ENCODE results near the gene UBE2H. TPM values are rescaled to one million over a fixed set of nuclear protein-coding genes. Genes with fewer than 3 reads are reported as not detected.
"Not testable (repeated sequence)": the region's sequence is repeated elsewhere in the genome, so short reads cannot be mapped to it uniquely, and the experiment has no call there.

Gene UBE2H
- total RNA-seq, 1 donor from 2014 or later: 41.1 TPM

GRCh38 chr7:129908181-129908580 lies 44.6 kb downstream of the UBE2H start:
- no peak for DNase-seq (ENCODE audit: low read depth in 2 of 2)

- DNase-seq (ENCODE audit: low read depth in 2 of 2): no peak
Observed at GRCh38 chr7:129907122-129907736, 45.5 kb downstream of the UBE2H start.

GRCh38 chr7:129906700-129907099 lies 46.1 kb downstream of the UBE2H start:
- DNase-seq (ENCODE audit: low read depth in 2 of 2): peak; percentile 60 to 65

GRCh38 chr7:129903935-129904334 lies 48.8 kb downstream of the UBE2H start:
- DNase-seq (ENCODE audit: low read depth in 2 of 2): no peak

- DNase-seq (ENCODE audit: low read depth in 2 of 2): no peak
Observed at GRCh38 chr7:129902788-129903422, 49.9 kb downstream of the UBE2H start.

- DNase-seq (ENCODE audit: low read depth in 2 of 2): no peak
Observed at GRCh38 chr7:129898502-129899160, 54.1 kb downstream of the UBE2H start.

GRCh38 chr7:129898007-129898406 lies 54.8 kb downstream of the UBE2H start:
- DNase-seq (ENCODE audit: low read depth in 2 of 2): no peak

- DNase-seq (ENCODE audit: low read depth in 2 of 2): peak in 1 of 2 donors; percentile 24
Observed at GRCh38 chr7:129896568-129897382, 56.0 kb downstream of the UBE2H start.

GRCh38 chr7:129894184-129894583 lies 58.6 kb downstream of the UBE2H start:
- DNase-seq (ENCODE audit: low read depth in 2 of 2): not testable (repeated sequence)

GRCh38 chr7:129890090-129890489 lies 62.7 kb downstream of the UBE2H start:
- no peak for DNase-seq (ENCODE audit: low read depth in 2 of 2)

- no peak for DNase-seq (ENCODE audit: low read depth in 2 of 2)
Observed at GRCh38 chr7:129889133-129889844, 63.5 kb downstream of the UBE2H start.

- no peak for DNase-seq (ENCODE audit: low read depth in 2 of 2)
Observed at GRCh38 chr7:129887865-129888264, 64.9 kb downstream of the UBE2H start.

GRCh38 chr7:129886818-129887186 lies 66.0 kb downstream of the UBE2H start:
- no peak for DNase-seq (ENCODE audit: low read depth in 2 of 2)

GRCh38 chr7:129886167-129886817 lies 66.5 kb downstream of the UBE2H start:
- peak in 1 of 2 donors; percentile 34 for DNase-seq (ENCODE audit: low read depth in 2 of 2)

GRCh38 chr7:129884495-129884894 lies 68.3 kb downstream of the UBE2H start:
- no peak for DNase-seq (ENCODE audit: low read depth in 2 of 2)

GRCh38 chr7:129883151-129883550 lies 69.6 kb downstream of the UBE2H start:
- DNase-seq (ENCODE audit: low read depth in 2 of 2): no peak

GRCh38 chr7:129882531-129882930 lies 70.2 kb downstream of the UBE2H start:
- no peak for DNase-seq (ENCODE audit: low read depth in 2 of 2)

- peak in 1 of 2 donors; percentile 51 for DNase-seq (ENCODE audit: low read depth in 2 of 2)
Observed at GRCh38 chr7:129877146-129877792, 75.5 kb downstream of the UBE2H start.

- peak in 1 of 2 donors; percentile 54 for DNase-seq (ENCODE audit: low read depth in 2 of 2)
Observed at GRCh38 chr7:129875745-129876411, 76.9 kb downstream of the UBE2H start.

GRCh38 chr7:129875160-129875559 lies 77.6 kb downstream of the UBE2H start:
- DNase-seq (ENCODE audit: low read depth in 2 of 2): no peak

Data from lung microvascular endothelial cell (primary cell).